HG03354 (cell line): Measurements from ENCODE around the gene RCHY1.
"Not testable (repeated sequence)": the region's sequence is repeated elsewhere in the genome, so short reads cannot be mapped to it uniquely, and the experiment has no call there.

ENCODE experiments used
- ATAC-seq: cut with Tn5 transposase; IDR thresholded peaks from one replicate; pipeline ENCODE4 v1.9.1; 2021; ENCODE audit warnings: mild to moderate bottlenecking; ENCODE audit not compliant: unreplicated experiment, poor library complexity, severe bottlenecking

Gene RCHY1

DNA sequence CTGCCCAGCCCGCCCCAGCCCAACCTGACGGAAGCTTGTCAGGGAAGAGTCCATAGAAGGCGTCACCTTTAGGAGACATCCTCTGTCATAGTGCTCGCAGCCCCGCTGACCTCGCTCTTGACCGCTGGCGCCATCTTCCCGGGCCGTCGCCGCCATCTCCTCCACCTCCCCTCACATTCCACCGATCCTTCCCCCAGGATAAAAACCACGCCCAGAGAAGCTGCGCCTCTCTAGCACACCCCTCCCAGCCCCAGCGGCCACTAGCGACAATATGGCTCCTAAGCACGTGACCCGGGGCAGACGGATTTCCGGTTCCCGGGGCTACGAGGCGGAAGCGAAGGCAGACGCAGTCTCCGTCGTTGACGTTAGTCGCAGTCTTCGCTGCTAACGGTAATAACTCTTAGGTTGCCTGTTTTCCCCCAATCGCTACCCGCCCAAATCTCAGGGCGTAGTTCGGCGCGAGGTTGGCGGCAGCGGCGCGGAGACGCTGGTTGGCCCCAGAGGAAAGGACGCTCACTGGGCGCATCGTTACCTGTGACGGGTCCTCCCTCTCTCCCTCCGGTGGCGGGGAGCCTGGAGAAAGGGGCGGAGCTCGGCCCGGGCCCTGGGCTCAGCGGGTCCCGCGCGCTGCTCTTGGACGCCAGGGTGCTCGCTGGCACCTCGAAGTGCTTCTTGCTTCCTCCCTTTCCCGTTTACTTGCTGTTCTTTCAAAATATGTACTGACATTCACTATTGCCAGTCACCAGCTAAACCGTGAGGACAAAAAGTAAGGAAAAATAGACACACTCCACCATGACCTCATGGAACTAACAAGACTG is at the start of gene RCHY1, which contains the start of gene THAP6:
Gene RCHY1, minus strand, starts transcription at position 273 of the 818 bp plus-strand sequence. Its CDS starts 117 bp downstream, at position 156.
Gene THAP6, plus strand, starts transcription at position 343 of the 818 bp plus-strand sequence. CDS start 980 bp downstream, outside the sequence.
- peak; percentile 95 for ATAC-seq

GRCh38 chr4:75561789-75562188 is 47.6 kb upstream of the RCHY1 start:
- no peak for ATAC-seq

DNA sequence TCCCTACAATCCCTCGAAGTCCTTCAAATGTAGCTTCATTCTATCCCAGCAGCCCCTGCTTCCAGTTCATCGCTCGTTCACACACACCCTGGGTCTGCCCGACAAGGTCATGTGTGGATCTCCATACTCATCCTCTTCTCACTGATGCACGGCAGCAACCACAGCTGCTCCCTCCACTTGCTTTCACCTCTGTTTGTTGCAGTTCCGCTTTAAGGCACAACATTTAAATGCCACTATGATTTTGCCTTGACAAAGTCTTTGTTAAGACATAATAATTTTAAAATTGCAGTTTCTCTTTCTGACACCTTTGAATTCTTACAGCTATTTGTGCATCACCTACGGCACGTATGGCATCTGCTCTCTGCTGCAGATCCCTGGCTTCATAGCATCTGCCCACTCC is 43.5 kb upstream of the RCHY1 start:
- ATAC-seq: no peak

DNA sequence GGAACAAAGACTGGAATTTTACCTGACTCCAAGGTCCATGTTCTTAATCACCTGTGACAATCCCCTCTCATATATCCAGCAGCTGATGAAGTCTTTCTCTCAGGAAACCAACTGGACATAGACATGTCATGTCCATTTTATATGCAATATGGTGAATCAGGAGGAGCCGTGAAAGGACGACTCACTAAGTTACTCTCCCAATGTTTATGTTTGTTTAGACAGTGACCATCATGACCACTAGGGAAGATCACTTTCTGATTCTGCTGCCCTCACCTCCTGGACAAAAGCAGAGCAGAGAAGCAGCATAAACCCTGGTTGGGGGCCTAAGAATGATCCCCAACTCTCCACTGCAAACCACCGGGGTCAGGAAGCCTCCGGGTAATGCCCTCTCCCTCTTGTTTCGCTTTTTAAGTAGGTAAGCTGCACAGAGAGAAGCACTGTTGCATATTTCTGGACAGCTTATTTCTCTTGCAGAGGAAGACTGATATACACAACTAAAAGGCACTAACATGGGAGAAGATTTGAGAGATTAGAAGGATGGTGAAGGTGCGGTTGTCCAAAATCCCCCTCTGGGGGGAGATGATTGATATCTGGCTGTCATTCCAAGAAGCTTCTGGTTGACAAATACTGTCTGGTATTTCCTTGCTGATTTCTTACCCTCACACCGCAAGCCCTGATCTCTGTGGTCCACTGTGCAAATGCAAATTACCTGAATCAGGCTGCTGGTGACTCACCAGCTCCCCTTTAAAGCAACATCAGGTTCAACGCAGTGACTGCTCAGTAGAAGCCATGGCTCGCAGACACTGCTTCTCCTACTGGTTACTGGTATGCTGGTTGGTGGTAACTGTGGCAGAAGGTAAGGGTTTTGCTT is 41.3 kb upstream of the RCHY1 start, which contains the start of gene ODAPH:
Gene ODAPH, plus strand, starts transcription at position 773 of the 871 bp plus-strand sequence. Its CDS starts 17 bp downstream, at position 790.
- ATAC-seq: peak; percentile 98

DNA sequence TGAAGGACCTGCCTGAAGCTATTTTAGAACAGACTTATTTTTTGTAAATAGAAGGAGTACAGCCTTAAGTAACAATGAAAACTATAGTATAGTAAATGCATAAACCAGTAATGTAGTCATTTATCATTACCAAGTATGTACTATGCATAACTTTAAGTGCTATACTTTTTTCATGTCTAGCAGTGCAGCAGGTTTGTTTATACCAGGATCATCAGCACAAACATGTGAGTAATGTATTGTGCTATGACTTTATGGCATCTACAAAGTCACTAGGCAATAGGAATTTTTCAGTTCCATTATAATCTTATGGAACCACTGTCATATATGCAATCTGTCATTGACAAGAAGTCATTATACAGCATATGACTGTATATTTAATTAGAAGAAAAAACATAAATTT is 38.2 kb upstream of the RCHY1 start:
- no peak for ATAC-seq

DNA sequence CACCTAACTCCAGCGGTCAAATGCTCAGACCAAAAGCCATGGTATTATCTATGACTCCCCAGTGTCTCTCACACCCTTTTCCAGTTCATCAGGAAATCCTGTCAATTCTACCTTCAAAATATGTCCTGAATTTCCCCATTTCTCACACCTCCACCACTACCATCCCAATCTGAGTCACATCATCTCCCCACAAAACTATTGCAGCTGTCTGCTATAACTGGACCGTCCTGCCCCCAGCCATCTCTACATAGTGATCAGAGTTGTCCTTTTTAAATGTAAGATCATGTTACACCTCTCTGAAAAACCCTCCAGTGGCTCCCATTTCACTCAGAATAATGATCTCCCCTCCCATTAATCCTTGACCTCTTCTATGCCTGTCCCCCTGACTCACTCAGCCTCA is 34.8 kb upstream of the RCHY1 start:
- no peak for ATAC-seq

DNA sequence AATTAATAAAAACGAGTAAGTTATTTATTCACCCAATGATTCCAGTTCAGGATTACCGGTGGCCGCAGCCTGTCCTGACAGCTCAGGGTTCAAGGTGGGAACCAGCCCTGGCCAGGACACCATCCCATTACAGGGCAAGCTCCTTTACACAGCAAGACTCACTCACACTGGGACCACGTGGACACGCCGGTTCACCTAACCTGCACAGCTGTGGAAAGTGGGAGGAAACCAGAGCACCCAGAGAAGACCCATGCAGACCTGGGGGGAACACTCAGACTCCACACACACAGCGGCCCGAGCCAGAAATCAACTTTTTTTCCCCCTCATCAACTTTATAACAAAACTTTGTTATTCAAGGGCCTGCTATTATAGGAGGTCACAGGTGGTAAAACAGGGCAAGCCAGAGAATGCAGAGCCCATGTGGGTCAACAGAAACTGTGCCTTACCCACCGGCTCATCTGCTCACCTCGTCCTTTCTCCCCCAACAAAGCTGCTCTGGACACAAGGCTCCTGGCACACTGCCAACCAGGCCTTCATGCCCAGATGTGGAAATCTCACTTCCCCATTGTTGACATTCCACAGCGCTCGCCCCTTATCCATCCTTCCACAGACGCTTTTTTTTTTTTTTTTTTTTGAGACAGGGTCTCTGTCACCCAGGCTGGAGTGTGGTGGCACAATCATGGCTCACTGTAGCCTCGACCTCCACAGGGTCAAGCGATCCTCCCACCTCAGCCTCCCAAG is 33.6 kb upstream of the RCHY1 start:
- ATAC-seq: no peak

GRCh38 chr4:75545526-75545925 is 31.3 kb upstream of the RCHY1 start:
- ATAC-seq: no peak

GRCh38 chr4:75544870-75545269 is 30.7 kb upstream of the RCHY1 start:
- no peak for ATAC-seq

GRCh38 chr4:75544220-75544619 is 30.0 kb upstream of the RCHY1 start:
- not testable (repeated sequence) for ATAC-seq

- ATAC-seq: no peak
These were observed 28.6 kb upstream of the RCHY1 start for GRCh38 chr4:75542824-75543223.

DNA sequence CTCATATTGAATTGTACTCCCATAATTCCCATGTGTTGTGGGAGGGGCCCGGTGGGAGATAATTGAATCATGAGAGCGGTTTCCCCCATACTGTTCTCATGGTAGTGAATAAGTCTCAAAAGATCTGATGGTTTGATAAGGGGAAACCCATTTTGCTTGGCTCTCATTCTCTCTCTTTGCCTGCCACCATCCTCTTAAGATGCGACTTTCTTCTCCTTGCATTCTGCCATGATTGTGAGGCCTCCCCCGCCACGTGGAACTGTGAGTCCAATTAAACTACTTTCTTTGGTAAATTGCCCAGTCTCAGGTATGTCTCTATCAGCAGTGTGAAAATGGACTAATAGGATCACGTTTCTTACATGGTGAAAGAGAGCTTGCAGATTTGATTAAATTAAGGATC is 23.1 kb upstream of the RCHY1 start:
- not testable (repeated sequence) for ATAC-seq

DNA sequence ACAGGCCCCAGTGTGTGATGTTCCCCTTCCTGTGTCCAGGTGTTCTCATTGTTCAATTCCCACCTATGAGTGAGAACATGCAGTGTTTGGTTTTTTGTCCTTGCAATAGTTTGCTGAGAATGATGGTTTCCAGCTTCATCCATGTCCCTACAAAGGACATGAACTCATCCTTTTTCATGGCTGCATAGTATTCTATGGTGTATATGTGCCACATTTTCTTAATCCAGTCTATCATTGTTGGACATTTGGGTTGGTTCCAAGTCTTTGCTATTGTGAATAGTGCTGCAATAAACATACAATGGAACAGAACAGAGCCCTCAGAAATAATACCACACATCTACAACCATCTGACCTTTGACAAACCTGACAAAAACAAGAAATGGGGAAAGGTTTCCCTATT is 19.7 kb upstream of the RCHY1 start:
- not testable (repeated sequence) for ATAC-seq

- not testable (repeated sequence) for ATAC-seq
These were observed 19.2 kb upstream of the RCHY1 start for GRCh38 chr4:75533339-75533887.

DNA sequence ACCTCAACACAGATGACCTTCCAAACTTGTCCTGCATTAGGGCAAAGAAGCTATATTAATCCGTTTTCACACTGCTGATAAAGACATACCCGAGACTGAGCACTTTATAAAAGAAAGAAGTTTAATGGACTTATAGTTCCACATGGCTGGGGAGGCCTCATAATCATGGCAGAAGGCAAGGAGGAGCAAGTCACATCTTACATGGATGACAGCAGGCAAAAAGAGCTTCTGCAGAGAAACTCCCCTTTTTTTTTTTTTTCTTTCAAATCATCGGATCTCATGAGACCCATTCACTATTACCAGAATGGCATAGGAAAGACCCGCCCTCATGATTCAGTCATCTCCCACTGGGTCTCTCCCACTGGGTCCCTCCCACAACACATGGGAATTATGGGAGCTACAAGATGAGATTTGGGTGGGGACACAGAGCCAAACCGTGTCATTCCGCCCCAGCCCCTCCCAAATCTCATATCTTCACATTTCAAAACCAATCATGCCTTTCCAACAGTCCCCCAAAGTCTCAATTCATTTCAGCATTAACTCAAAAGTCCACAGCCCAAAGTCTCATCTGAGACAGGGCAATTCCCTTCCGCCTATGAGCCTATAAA is 17.4 kb upstream of the RCHY1 start:
- not testable (repeated sequence) for ATAC-seq

DNA sequence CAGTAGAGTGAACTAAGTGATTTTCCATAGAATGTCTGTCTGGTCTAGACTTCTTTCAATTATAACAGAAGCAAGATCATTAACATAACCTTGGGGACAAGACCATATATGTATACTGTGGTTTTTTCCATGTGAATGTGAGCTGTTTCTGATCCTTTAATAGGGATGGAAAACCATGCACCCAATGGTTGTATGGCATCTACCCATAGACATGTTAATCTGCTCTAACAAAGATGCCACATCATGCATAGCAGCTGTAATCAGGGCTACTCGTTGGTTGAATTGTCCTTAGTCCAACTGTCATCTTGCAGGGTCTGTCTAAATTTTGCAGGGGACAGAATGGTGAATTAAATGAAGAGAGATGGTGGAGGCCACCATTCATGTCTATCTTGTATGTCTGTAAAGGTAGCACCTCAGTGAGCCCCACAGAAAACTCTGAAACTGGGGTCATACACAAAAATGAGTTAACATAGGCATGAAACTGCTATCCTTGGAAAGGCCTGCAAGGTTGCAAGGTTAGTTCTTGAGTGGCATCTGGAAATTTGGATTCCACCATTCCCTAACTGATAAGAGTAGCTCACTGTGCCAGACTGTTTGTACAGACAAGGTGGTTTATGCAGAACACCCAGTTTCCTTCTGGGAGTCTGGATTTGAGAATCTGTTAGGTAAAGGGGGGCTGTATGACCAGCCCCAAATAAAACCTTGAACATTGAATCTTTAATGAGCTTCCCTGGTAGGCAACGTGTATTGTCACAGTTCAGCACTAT is 16.5 kb upstream of the RCHY1 start:
- ATAC-seq: no peak

- ATAC-seq: no peak
These were observed 13.3 kb upstream of the RCHY1 start for GRCh38 chr4:75527482-75527881.

- ATAC-seq: no peak
These were observed 11.7 kb upstream of the RCHY1 start for GRCh38 chr4:75525910-75526309.
